ACC112 (cell line): ENCODE results near the gene SGCA.

Experiments used
- H2AFZ ChIP-seq: fragments of 200-600 bp; sonication (generic); one replicate; pipeline ENCODE4 v1.6.0; 2017; ENCODE audit warnings: antibody characterized with exemption, low read length; ENCODE audit not compliant: unreplicated experiment
- H3K27ac ChIP-seq: fragments of 200-600 bp; sonication (generic); 2 replicates; pipeline ENCODE4 v1.5.1; 2014; ENCODE audit warnings: low read depth, mild to moderate bottlenecking, antibody characterized with exemption, low read length, moderate library complexity
- H3K27me3 ChIP-seq: fragments of 200-600 bp; sonication (generic); 2 replicates; pipeline ENCODE4 v1.6.1; 2014; ENCODE audit warnings: mild to moderate bottlenecking, antibody characterized with exemption, low read length, moderate library complexity, mixed read lengths; ENCODE audit not compliant: insufficient read depth
- H3K36me3 ChIP-seq: fragments of 200-600 bp; sonication (generic); 2 replicates; pipeline ENCODE4 v1.6.1; 2016; ENCODE audit warnings: mild to moderate bottlenecking, antibody characterized with exemption, low read length, moderate library complexity, mixed read lengths; ENCODE audit not compliant: insufficient read depth
- H3K4me1 ChIP-seq: fragments of 200-600 bp; sonication (generic); one replicate; pipeline ENCODE4 v1.6.1; 2016; ENCODE audit warnings: low read length, mixed read lengths; ENCODE audit not compliant: insufficient read depth, unreplicated experiment, control insufficient read depth
- H3K4me3 ChIP-seq: fragments of 200-600 bp; sonication (generic); 2 replicates; pipeline ENCODE4 v1.5.1; 2014; ENCODE audit warnings: mild to moderate bottlenecking, low read depth, low read length
- H3K79me2 ChIP-seq: fragments of 200-600 bp; sonication (generic); one replicate; pipeline ENCODE4 v1.6.0; 2016; ENCODE audit warnings: low read length; ENCODE audit not compliant: control insufficient read depth, unreplicated experiment, insufficient read depth

The SGCA gene

GRCh38 chr17:50128441-50129352, 37.1 kb upstream of the SGCA start:
- Histone ChIP-seq H3K4me3 (peak overlapping the region; percentile 83), H3K27me3 (peaks cover 12% of the 10 kb centered on the region; the same call in 1 of the 2 replicates), H3K27ac (no peak overlapping the region), H2AFZ (no peak overlapping the region), H3K79me2 (no peaks in the 10 kb centered on the region), H3K36me3 (no peaks in the 10 kb centered on the region), H3K4me1 (peaks cover 25% of the 10 kb centered on the region)

- H3K27ac ChIP-seq = no peak overlapping the region
- H3K27me3 ChIP-seq = peaks cover 12% of the 10 kb centered on the region; the same call in 1 of the 2 replicates
- no peaks in the 10 kb centered on the region for H3K79me2 ChIP-seq
- H2AFZ ChIP-seq = peak overlapping the region; percentile 14
- H3K4me1 ChIP-seq = peaks cover 32% of the 10 kb centered on the region
- no peaks in the 10 kb centered on the region for H3K36me3 ChIP-seq
- H3K4me3 ChIP-seq = peak overlapping the region; percentile 83
Observed at GRCh38 chr17:50129353-50129727, 36.5 kb upstream of the SGCA start.

GRCh38 chr17:50129728-50130558, 35.9 kb upstream of the SGCA start, which contains the start of gene SAMD14:
Gene SAMD14, minus strand, starts transcription at chr17:50130160. Its CDS starts 5,201 bp downstream, at chr17:50124959.
- Histone ChIP-seq H3K79me2 (no peaks in the 10 kb centered on the region), H3K4me3 (peak within 1 kb of the TSS; percentile 83), H3K4me1 (peaks cover 34% of the 10 kb centered on the region), H3K36me3 (no peaks in the 10 kb centered on the region), H3K27me3 (peaks cover 12% of the 10 kb centered on the region; the same call in 1 of the 2 replicates), H2AFZ (peak within 1 kb of the TSS; percentile 14), H3K27ac (no peak within 1 kb of the TSS)

- no peaks in the 10 kb centered on the region for H3K79me2 ChIP-seq
- peaks cover 12% of the 10 kb centered on the region; the same call in 1 of the 2 replicates for H3K27me3 ChIP-seq
- no peaks in the 10 kb centered on the region for H3K36me3 ChIP-seq
- peaks cover 34% of the 10 kb centered on the region for H3K4me1 ChIP-seq
- no peak overlapping the region for H3K27ac ChIP-seq
- peak overlapping the region; percentile 83 for H3K4me3 ChIP-seq
- no peak overlapping the region for H2AFZ ChIP-seq
Observed at GRCh38 chr17:50130559-50131305, 35.1 kb upstream of the SGCA start.

GRCh38 chr17:50132104-50132794, 33.6 kb upstream of the SGCA start:
- H2AFZ ChIP-seq = no peak overlapping the region
- H3K27ac ChIP-seq = no peak overlapping the region

GRCh38 chr17:50133028-50133768, 32.6 kb upstream of the SGCA start:
- H3K36me3 ChIP-seq = 0 out of 2 replicates have a peak, but pooled peaks cover 1% of the 10 kb centered on the region
- H3K27me3 ChIP-seq = peaks cover 12% of the 10 kb centered on the region; the same call in 1 of the 2 replicates
- H3K27ac ChIP-seq = peak overlapping the region; percentile 36
- peaks cover 30% of the 10 kb centered on the region for H3K4me1 ChIP-seq
- no peaks in the 10 kb centered on the region for H3K79me2 ChIP-seq
- H3K4me3 ChIP-seq = no peak overlapping the region
- no peak overlapping the region for H2AFZ ChIP-seq

More at GRCh38 chr17:50132104-50132794, 33.6 kb upstream of the SGCA start:
- Histone ChIP-seq H3K79me2 (no peaks in the 10 kb centered on the region), H3K36me3 (no peaks in the 10 kb centered on the region), H3K27me3 (peaks cover 12% of the 10 kb centered on the region; the same call in 1 of the 2 replicates), H3K4me3 (no peak overlapping the region), H3K4me1 (peaks cover 34% of the 10 kb centered on the region)

GRCh38 chr17:50133769-50134099, 32.1 kb upstream of the SGCA start:
- Histone ChIP-seq H3K4me3 (no peak overlapping the region), H3K4me1 (peaks cover 29% of the 10 kb centered on the region), H2AFZ (no peak overlapping the region), H3K27ac (no peak overlapping the region), H3K36me3 (peaks cover 6% of the 10 kb centered on the region; the same call in 1 of the 2 replicates), H3K27me3 (peaks cover 7% of the 10 kb centered on the region; the same call in 1 of the 2 replicates), H3K79me2 (no peaks in the 10 kb centered on the region)

- H3K79me2 ChIP-seq = peaks cover 2% of the 10 kb centered on the region
- H2AFZ ChIP-seq = no peak overlapping the region
- H3K4me3 ChIP-seq = no peak overlapping the region
- no peak overlapping the region for H3K27ac ChIP-seq
- peaks cover 27% of the 10 kb centered on the region for H3K4me1 ChIP-seq
- peaks cover 14% of the 10 kb centered on the region; the same call in 1 of the 2 replicates for H3K36me3 ChIP-seq
- H3K27me3 ChIP-seq = peaks cover 2% of the 10 kb centered on the region; the same call in 1 of the 2 replicates
Observed at GRCh38 chr17:50134206-50135110, 31.3 kb upstream of the SGCA start.
